PC-9 (cell line): ENCODE data around the gene ADAMTS10. TPM values are rescaled to one million over a fixed set of nuclear protein-coding genes. Genes with fewer than 3 reads are reported as not detected.

Experiments used
- BruUV-seq: library from RNA; stranded (reverse); fragments of 400-500 nt; replicated peaks from 2 replicates; lab custom pipeline; 2021; lab: Mats Ljungman, UMichigan
- CTCF ChIA-PET: fragments of 300-600 bp; sonication (Branson Sonifier 250); formaldehyde crosslinking; loops from one replicate; lab custom pipeline; 2022; ENCODE audit warnings: antibody characterized with exemption; lab: Charles Lee
- POLR2A ChIA-PET: fragments of 300-600 bp; sonication (Branson Sonifier 250); formaldehyde crosslinking; loops from one replicate; lab custom pipeline; 2022; ENCODE audit warnings: antibody characterized with exemption; ENCODE audit not compliant: unreplicated experiment; lab: Charles Lee
- DNase-seq, 2 experiments: peaks; one replicate each; pipeline versions ENCODE4 v3.0.0 to v3.0.0-alpha.2; 2015 to 2022; ENCODE audit warnings: mixed read lengths in 1 of 2
- H2AFZ ChIP-seq: fragments of 200-600 bp; sonication (generic); 2 replicates; pipeline ENCODE4 v1.8.1; 2017; ENCODE audit warnings: antibody characterized with exemption
- H3F3A ChIP-seq: fragments of 200-600 bp; sonication (generic); 2 replicates; pipeline ENCODE4 v1.8.1; 2017; ENCODE audit warnings: antibody characterized with exemption, mild to moderate bottlenecking, low read depth; ENCODE audit not compliant: insufficient read depth
- H3K27ac ChIP-seq: fragments of 200-600 bp; sonication (generic); 2 replicates; pipeline ENCODE4 v1.6.1; 2016; ENCODE audit warnings: mixed run types
- H3K27me3 ChIP-seq: fragments of 200-600 bp; sonication (generic); 2 replicates; pipeline ENCODE4 v1.6.1; 2016; ENCODE audit warnings: low read depth, mixed run types; ENCODE audit not compliant: insufficient read depth
- H3K36me3 ChIP-seq: fragments of 200-600 bp; sonication (generic); 2 replicates; pipeline ENCODE4 v1.6.1; 2016; ENCODE audit warnings: low read depth, mixed run types
- H3K4me1 ChIP-seq: fragments of 200-600 bp; sonication (generic); replicated peaks from 2 replicates; pipeline ENCODE4 v1.6.1; 2016; ENCODE audit warnings: mixed run types; ENCODE audit not compliant: insufficient read depth
- H3K4me2 ChIP-seq: fragments of 200-600 bp; sonication (generic); 2 replicates; pipeline ENCODE4 v1.6.1; 2017; ENCODE audit warnings: mixed run types
- H3K4me3 ChIP-seq: fragments of 200-600 bp; sonication (generic); 2 replicates; pipeline ENCODE4 v1.6.1; 2016; ENCODE audit warnings: mixed run types
- H3K79me2 ChIP-seq: fragments of 200-600 bp; sonication (generic); 2 replicates; pipeline ENCODE4 v1.6.1; 2017; ENCODE audit warnings: low read depth, mixed run types
- H3K9me2 ChIP-seq: fragments of 200-600 bp; sonication (generic); 2 replicates; pipeline ENCODE4 v1.8.1; 2017; ENCODE audit warnings: mild to moderate bottlenecking; ENCODE audit not compliant: insufficient read depth
- H3K9me3 ChIP-seq: fragments of 200-600 bp; sonication (generic); 2 replicates; pipeline ENCODE4 v1.8.1; 2016; ENCODE audit warnings: low read depth; ENCODE audit not compliant: insufficient read depth
- H4K20me1 ChIP-seq: fragments of 200-600 bp; sonication (generic); 2 replicates; pipeline ENCODE4 v1.8.1; 2017; ENCODE audit not compliant: insufficient read depth
- CTCF ChIP-seq: fragments of 200-600 bp; sonication (generic); conservative IDR thresholded peaks from 2 replicates; pipeline ENCODE4 v1.6.1; 2017; ENCODE audit warnings: mixed run types, antibody characterized with exemption, mild to moderate bottlenecking, moderate library complexity
- EZH2 ChIP-seq: fragments of 200-600 bp; sonication (generic); IDR thresholded peaks from 2 replicates; pipeline ENCODE4 v1.8.0; 2017; ENCODE audit warnings: antibody characterized with exemption, low read depth
- intact Hi-C: fragments of 100-400 bp; cut with micrococcal nuclease; formaldehyde crosslinking; loops from one replicate; pipeline ENCODE4 v1.10.0; 2022; ENCODE audit not compliant: unreplicated experiment
- total RNA-seq: library from RNA; stranded (reverse); gene quantifications from 2 replicates; pipeline ENCODE4 v1.2.3, GENCODE V29; 2021

Gene ADAMTS10
- total RNA-seq, 1 experiment from 2014 or later: not detected

DNA sequence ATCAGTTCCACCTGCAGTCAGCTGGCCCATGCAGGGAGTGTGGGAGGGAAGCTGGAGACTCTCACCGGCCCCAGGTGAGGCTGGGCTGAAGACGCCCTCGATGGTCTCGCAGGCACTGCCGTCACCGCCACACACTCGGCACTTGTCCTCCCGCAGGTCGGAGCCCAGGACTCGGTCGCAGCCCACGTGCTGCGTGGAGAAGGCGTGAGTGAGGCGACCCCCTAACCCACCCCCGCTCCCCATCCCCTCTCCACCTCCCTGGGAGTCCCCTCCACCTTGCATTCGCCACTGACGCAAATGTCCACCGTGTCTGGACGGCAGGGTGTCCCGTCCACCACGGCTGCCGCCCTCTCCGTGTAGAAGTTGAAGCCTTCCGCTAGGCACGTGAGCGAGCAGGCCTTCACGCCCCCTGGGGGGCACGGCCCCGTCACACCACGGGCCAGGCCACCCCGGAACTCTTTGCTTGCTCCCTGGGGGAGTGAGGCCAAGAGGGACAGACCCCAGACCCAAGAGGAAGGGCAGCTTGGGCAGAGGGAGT is 21.3 kb downstream of the ADAMTS10 start:
- Histone ChIP-seq H3K4me2 (no peak overlapping the region), H3K27me3 (peaks cover 60% of the 10 kb centered on the region), H3F3A (peaks cover 4% of the 10 kb centered on the region; the same call in 1 of the 2 replicates), H3K36me3 (no peaks in the 10 kb centered on the region), H3K27ac (no peak overlapping the region), H3K4me3 (no peak overlapping the region), H3K9me3 (peaks cover 7% of the 10 kb centered on the region), H3K4me1 (no peaks in the 10 kb centered on the region), H3K79me2 (no peaks in the 10 kb centered on the region), H4K20me1 (no peaks in the 10 kb centered on the region; the same call in 1 of the 2 replicates), H2AFZ (no peak overlapping the region), H3K9me2 (no peaks in the 10 kb centered on the region)
- TF ChIP-seq EZH2: no peak
- TF ChIP-seq CTCF: no peak
- no peak for DNase-seq
- POLR2A ChIA-PET: no interaction called here
- intact Hi-C loops: no loop called here
- CTCF ChIA-PET: no interaction called here
- BruUV-seq: no TSS peak

- H3K27me3 ChIP-seq: peaks cover 50% of the 10 kb centered on the region
- H2AFZ ChIP-seq: no peak overlapping the region
- peaks cover 11% of the 10 kb centered on the region for H3K4me1 ChIP-seq
- CTCF ChIA-PET: interaction anchor here (1.0 kb wide), 1 partner anchor 28 kb away, joined by 3 read pairs; no protein-coding TSS in a partner anchor
- peak in 1 of 2 experiments; percentile 56 for DNase-seq
- BruUV-seq: no TSS peak
- H4K20me1 ChIP-seq: no peaks in the 10 kb centered on the region; the same call in 1 of the 2 replicates
- TF ChIP-seq EZH2: no peak
- TF ChIP-seq CTCF: peak; percentile 92
- peaks cover 23% of the 10 kb centered on the region for H3F3A ChIP-seq
- POLR2A ChIA-PET: no interaction called here
- no peak overlapping the region for H3K27ac ChIP-seq
- no peaks in the 10 kb centered on the region for H3K36me3 ChIP-seq
- intact Hi-C loops: no loop called here
- H3K9me2 ChIP-seq: no peaks in the 10 kb centered on the region
- H3K4me2 ChIP-seq: no peak overlapping the region
- no peaks in the 10 kb centered on the region for H3K79me2 ChIP-seq
- no peak overlapping the region for H3K4me3 ChIP-seq
- no peaks in the 10 kb centered on the region for H3K9me3 ChIP-seq
Observed at GRCh38 chr19:8585894-8586750, 24.4 kb downstream of the ADAMTS10 start.

- peaks cover 11% of the 10 kb centered on the region for H3K4me1 ChIP-seq
- H3K27me3 ChIP-seq: peaks cover 42% of the 10 kb centered on the region
- H2AFZ ChIP-seq: no peak overlapping the region
- no peak for DNase-seq
- H3K4me3 ChIP-seq: no peak overlapping the region
- intact Hi-C loops: loop anchor here (5.0 kb wide), 2 partner anchors 107 to 318 kb away; no protein-coding TSS in a partner anchor
- no TSS peak for BruUV-seq
- no peak overlapping the region for H3K27ac ChIP-seq
- H3K36me3 ChIP-seq: no peaks in the 10 kb centered on the region
- ChIA-PET CTCF (no interaction called here), POLR2A (no interaction called here)
- TF ChIP-seq EZH2 (no peak), CTCF (no peak)
- no peaks in the 10 kb centered on the region; the same call in 1 of the 2 replicates for H4K20me1 ChIP-seq
- H3K79me2 ChIP-seq: no peaks in the 10 kb centered on the region
- H3K4me2 ChIP-seq: no peak overlapping the region
- no peaks in the 10 kb centered on the region for H3K9me3 ChIP-seq
- H3K9me2 ChIP-seq: no peaks in the 10 kb centered on the region
- H3F3A ChIP-seq: peaks cover 23% of the 10 kb centered on the region
Observed at GRCh38 chr19:8584965-8585893, 25.3 kb downstream of the ADAMTS10 start.
